ENCODE data around the gene EYA4.

Gene EYA4

DNA sequence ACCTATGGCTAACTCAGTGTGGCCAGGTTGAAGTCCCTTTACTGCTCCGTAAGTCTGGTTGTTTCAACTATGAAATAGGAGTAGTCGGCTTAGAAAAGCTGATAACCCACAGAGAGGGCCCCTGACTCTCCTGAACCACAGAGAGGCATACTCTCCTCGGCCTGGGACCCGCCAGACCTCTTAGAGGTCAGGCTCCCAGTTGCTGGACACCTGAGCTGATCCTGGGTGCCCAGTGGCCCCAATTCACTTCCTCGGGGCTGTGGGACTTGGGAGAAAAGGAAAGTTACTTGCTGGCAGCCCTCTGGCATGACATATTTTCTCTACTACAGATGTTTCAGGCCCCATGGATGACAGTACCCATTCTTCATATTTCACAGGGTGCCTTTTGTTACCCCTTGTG, 34.2 kb upstream of the EYA4 start:
- TF ChIP-seq YY1 (IDR thresholded peaks at IDR 0.05; ENCODE audit: insufficient read depth, insufficient read length), result no peak
- no peak for TF ChIP-seq ZNF274 (IDR thresholded peaks at IDR 0.05; ENCODE audit: low read depth, low read length)
- no peak for TF ChIP-seq SUZ12 (IDR thresholded peaks at IDR 0.05; ENCODE audit: extremely low read depth, insufficient read depth, insufficient read length)

DNA sequence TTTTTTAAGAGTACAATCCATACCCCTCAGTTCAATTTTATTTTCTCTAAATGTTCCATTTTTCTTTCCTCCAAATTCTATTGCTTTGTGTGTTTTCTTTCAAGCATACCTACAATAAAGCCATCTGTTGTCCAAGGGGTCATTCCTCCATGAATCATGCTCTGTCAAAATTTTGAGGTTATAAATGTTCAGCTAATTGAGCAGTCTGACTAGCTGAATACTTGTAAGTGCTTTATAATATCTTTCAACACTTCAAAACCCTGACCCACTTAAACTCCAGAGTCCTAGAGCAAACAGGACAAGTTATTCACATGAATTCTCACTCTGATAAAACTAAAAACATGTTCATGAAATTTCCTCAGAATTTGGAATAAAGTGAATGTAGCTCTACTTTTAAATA, 33.4 kb upstream of the EYA4 start:
- no peaks in the 10 kb centered on the region for H3K36me3 ChIP-seq (ENCODE audit: insufficient read depth, insufficient read length, low read length)

More for the DNA sequence above, 34.2 kb upstream of the EYA4 start:
- no peaks in the 10 kb centered on the region for H3K27me3 ChIP-seq (ENCODE audit: insufficient read depth, insufficient read length)
- H3K4me3 ChIP-seq (ENCODE audit: insufficient read length, low read depth), result no peak overlapping the region
- H3K9ac ChIP-seq (ENCODE audit: insufficient read length, low read depth), result no peak overlapping the region
- DNase-seq (ENCODE audit: low read depth, low spot score), result no peak
- no peaks in the 10 kb centered on the region for H3K4me1 ChIP-seq (ENCODE audit: insufficient read depth, insufficient read length)
- H3K9me3 ChIP-seq (ENCODE audit: insufficient read depth, low read length), result no peaks in the 10 kb centered on the region; the same call in 1 of the 2 replicates
- no peaks in the 10 kb centered on the region for H3K36me3 ChIP-seq (ENCODE audit: insufficient read depth, insufficient read length, low read length)

DNA sequence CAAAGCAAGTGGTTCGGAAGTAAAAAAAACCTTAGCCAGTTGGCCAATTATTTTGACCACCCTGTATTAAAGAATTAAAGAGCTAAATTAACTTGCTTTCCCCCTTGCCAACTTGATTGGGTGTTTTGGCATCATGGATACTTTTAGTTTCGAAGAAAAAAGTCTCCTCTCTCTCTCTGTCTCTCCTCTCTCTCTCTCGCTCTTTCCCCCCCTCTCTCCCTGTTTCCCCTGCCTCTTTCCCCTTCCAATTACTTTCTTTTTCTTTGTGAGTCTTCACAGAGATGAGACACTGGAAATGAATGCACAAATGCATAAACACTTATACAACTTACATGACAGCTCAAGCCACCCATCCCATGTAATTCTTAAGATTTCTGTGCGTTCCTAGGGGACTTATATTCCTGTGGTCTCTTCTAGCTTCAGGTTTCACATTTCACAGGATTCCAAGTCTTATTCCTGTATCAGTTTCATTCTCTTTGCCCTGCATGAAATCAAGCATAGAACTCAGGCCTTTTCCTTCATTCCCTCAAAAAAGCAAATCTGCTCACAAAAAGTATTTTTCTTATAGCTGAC, 32.9 kb upstream of the EYA4 start:
- TF ChIP-seq SUZ12 (IDR thresholded peaks at IDR 0.05; ENCODE audit: extremely low read depth, insufficient read depth, insufficient read length), result no peak
- no peak for TF ChIP-seq ZNF274 (IDR thresholded peaks at IDR 0.05; ENCODE audit: low read depth, low read length)
- no peak for TF ChIP-seq YY1 (IDR thresholded peaks at IDR 0.05; ENCODE audit: insufficient read depth, insufficient read length)
- no peaks in the 10 kb centered on the region; the same call in 1 of the 2 replicates for H3K9me3 ChIP-seq (ENCODE audit: insufficient read depth, low read length)
- no peak overlapping the region for H3K9ac ChIP-seq (ENCODE audit: insufficient read length, low read depth)
- H3K4me1 ChIP-seq (ENCODE audit: insufficient read depth, insufficient read length), result no peaks in the 10 kb centered on the region
- H3K27me3 ChIP-seq (ENCODE audit: insufficient read depth, insufficient read length), result no peaks in the 10 kb centered on the region
- no peaks in the 10 kb centered on the region for H3K36me3 ChIP-seq (ENCODE audit: insufficient read depth, insufficient read length, low read length)
- H3K4me3 ChIP-seq (ENCODE audit: insufficient read length, low read depth), result no peak overlapping the region
- DNase-seq (ENCODE audit: low read depth, low spot score), result no peak

More for the DNA sequence above, 33.4 kb upstream of the EYA4 start:
- no peak overlapping the region for H3K4me3 ChIP-seq (ENCODE audit: insufficient read length, low read depth)
- TF ChIP-seq SUZ12 (IDR thresholded peaks at IDR 0.05; ENCODE audit: extremely low read depth, insufficient read depth, insufficient read length) (no peak), YY1 (IDR thresholded peaks at IDR 0.05; ENCODE audit: insufficient read depth, insufficient read length) (no peak), ZNF274 (IDR thresholded peaks at IDR 0.05; ENCODE audit: low read depth, low read length) (no peak)
- H3K9me3 ChIP-seq (ENCODE audit: insufficient read depth, low read length), result no peaks in the 10 kb centered on the region; the same call in 1 of the 2 replicates
- DNase-seq (ENCODE audit: low read depth, low spot score), result no peak
- no peaks in the 10 kb centered on the region for H3K4me1 ChIP-seq (ENCODE audit: insufficient read depth, insufficient read length)
- no peaks in the 10 kb centered on the region for H3K27me3 ChIP-seq (ENCODE audit: insufficient read depth, insufficient read length)
- no peak overlapping the region for H3K9ac ChIP-seq (ENCODE audit: insufficient read length, low read depth)

DNA sequence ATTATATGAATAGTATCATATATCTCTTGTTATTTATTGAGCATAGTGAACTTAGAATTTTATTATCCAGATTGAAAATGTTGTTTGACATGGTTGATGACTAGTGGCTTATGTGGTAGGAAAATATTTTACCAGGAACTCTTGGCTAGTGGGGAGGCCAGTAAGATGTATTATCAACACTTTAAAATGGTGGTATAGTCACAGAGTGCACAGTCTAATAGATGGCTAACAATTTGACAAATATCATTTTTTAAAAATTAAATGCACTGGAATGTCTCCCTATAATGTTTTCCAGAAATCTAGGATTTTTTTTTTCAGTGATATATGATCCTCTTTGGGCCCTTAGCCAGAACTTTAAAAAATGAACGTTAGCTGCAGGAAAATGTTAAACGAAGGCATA, 26.9 kb upstream of the EYA4 start:
- Histone ChIP-seq H3K36me3 (ENCODE audit: insufficient read depth, insufficient read length, low read length) (no peaks in the 10 kb centered on the region), H3K4me3 (ENCODE audit: insufficient read length, low read depth) (no peak overlapping the region), H3K9ac (ENCODE audit: insufficient read length, low read depth) (no peak overlapping the region), H3K4me1 (ENCODE audit: insufficient read depth, insufficient read length) (no peaks in the 10 kb centered on the region), H3K27me3 (ENCODE audit: insufficient read depth, insufficient read length) (no peaks in the 10 kb centered on the region), H3K9me3 (ENCODE audit: insufficient read depth, low read length) (peaks cover 4% of the 10 kb centered on the region; the same call in 1 of the 2 replicates)
- DNase-seq (ENCODE audit: low read depth, low spot score), result no peak
- TF ChIP-seq SUZ12 (IDR thresholded peaks at IDR 0.05; ENCODE audit: extremely low read depth, insufficient read depth, insufficient read length), result no peak
- TF ChIP-seq ZNF274 (IDR thresholded peaks at IDR 0.05; ENCODE audit: low read depth, low read length), result no peak
- TF ChIP-seq YY1 (IDR thresholded peaks at IDR 0.05; ENCODE audit: insufficient read depth, insufficient read length), result no peak

DNA sequence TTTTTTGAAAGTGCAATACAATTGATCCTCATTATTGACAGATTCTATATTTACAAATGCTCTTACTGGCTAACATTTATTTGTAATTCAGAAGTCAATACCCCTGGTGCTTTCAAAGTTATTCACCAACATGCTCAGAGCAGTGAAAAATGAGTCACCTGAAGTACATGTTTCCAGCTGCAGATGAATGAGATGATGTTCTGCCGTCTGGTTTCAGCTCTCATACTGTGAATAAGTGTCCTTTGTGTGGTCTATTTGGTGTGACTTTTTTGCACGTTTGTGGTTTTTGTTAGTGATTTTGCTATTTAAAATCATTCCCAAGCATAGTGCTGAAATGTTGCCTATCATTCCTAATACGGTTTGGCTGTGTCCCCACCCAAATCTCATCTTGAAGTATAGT, 22.3 kb upstream of the EYA4 start:
- Histone ChIP-seq H3K27me3 (ENCODE audit: insufficient read depth, insufficient read length) (no peaks in the 10 kb centered on the region), H3K36me3 (ENCODE audit: insufficient read depth, insufficient read length, low read length) (no peaks in the 10 kb centered on the region), H3K4me3 (ENCODE audit: insufficient read length, low read depth) (no peak overlapping the region), H3K9ac (ENCODE audit: insufficient read length, low read depth) (no peak overlapping the region), H3K4me1 (ENCODE audit: insufficient read depth, insufficient read length) (no peaks in the 10 kb centered on the region), H3K9me3 (ENCODE audit: insufficient read depth, low read length) (0 out of 2 replicates have a peak, but pooled peaks cover 9% of the 10 kb centered on the region)
- no peak for DNase-seq (ENCODE audit: low read depth, low spot score)
- TF ChIP-seq ZNF274 (IDR thresholded peaks at IDR 0.05; ENCODE audit: low read depth, low read length), result no peak
- TF ChIP-seq YY1 (IDR thresholded peaks at IDR 0.05; ENCODE audit: insufficient read depth, insufficient read length), result no peak
- no peak for TF ChIP-seq SUZ12 (IDR thresholded peaks at IDR 0.05; ENCODE audit: extremely low read depth, insufficient read depth, insufficient read length)

DNA sequence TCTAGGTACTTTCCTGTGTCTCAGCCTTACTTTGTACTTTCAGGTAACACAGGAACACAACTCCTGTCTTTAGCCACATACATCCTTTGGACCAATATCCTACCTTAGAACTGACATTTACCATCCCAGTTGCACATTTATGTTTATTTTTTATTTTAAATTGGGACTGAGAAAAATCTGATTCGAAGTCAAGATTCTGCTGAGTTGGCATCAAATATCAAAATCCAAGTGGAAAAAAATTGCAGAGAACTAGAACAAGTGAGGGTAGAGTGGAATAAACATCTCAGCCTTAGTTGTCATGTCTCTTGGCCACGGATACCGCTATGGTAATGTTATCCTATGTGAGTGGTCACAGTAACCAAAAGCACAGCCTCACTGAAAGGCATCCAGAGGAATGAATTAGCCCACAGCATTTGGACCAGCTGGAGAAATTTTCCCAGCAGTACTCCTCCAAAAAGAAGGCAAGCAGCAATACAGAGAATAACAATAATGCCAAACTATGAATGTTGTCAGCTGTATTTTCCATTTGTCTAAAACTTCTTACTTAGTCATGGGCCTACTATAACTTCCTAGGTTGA, 17.6 kb upstream of the EYA4 start:
- no peak overlapping the region for H3K9ac ChIP-seq (ENCODE audit: insufficient read length, low read depth)
- no peaks in the 10 kb centered on the region for H3K36me3 ChIP-seq (ENCODE audit: insufficient read depth, insufficient read length, low read length)
- no peak overlapping the region for H3K4me3 ChIP-seq (ENCODE audit: insufficient read length, low read depth)
- 0 out of 2 replicates have a peak, but pooled peaks cover 9% of the 10 kb centered on the region for H3K9me3 ChIP-seq (ENCODE audit: insufficient read depth, low read length)
- no peak for DNase-seq (ENCODE audit: low read depth, low spot score)
- TF ChIP-seq YY1 (IDR thresholded peaks at IDR 0.05; ENCODE audit: insufficient read depth, insufficient read length) (no peak), ZNF274 (IDR thresholded peaks at IDR 0.05; ENCODE audit: low read depth, low read length) (no peak), SUZ12 (IDR thresholded peaks at IDR 0.05; ENCODE audit: extremely low read depth, insufficient read depth, insufficient read length) (no peak)
- H3K4me1 ChIP-seq (ENCODE audit: insufficient read depth, insufficient read length), result no peaks in the 10 kb centered on the region
- no peaks in the 10 kb centered on the region for H3K27me3 ChIP-seq (ENCODE audit: insufficient read depth, insufficient read length)

DNA sequence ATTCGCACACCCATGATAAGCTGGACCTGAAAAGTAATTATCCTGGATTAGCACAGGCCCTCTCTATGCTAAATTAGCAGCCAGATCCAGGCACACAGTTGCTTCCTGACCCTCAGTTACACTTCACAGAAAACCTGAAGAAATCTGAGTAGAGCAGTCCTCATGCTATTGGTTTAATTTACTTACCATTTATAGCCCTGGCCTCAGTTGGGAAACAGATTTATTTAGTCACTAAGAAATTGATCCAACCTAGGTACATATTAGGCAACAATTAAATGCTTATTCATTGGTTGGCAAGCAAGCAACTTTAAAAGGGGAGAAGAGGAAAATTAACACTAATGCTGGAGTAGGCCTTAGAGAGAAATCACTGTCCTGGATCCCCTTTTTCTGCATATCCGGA, 15.6 kb upstream of the EYA4 start:
- Histone ChIP-seq H3K36me3 (ENCODE audit: insufficient read depth, insufficient read length, low read length) (no peaks in the 10 kb centered on the region), H3K4me1 (ENCODE audit: insufficient read depth, insufficient read length) (no peaks in the 10 kb centered on the region), H3K9me3 (ENCODE audit: insufficient read depth, low read length) (no peaks in the 10 kb centered on the region), H3K4me3 (ENCODE audit: insufficient read length, low read depth) (no peak overlapping the region), H3K9ac (ENCODE audit: insufficient read length, low read depth) (no peak overlapping the region), H3K27me3 (ENCODE audit: insufficient read depth, insufficient read length) (no peaks in the 10 kb centered on the region)
- TF ChIP-seq SUZ12 (IDR thresholded peaks at IDR 0.05; ENCODE audit: extremely low read depth, insufficient read depth, insufficient read length) (no peak), ZNF274 (IDR thresholded peaks at IDR 0.05; ENCODE audit: low read depth, low read length) (no peak), YY1 (IDR thresholded peaks at IDR 0.05; ENCODE audit: insufficient read depth, insufficient read length) (no peak)
- DNase-seq (ENCODE audit: low read depth, low spot score), result no peak

Measured in NT2/D1 (cell line).